B cell (primary cell): ENCODE results near the gene CLEC2L. TPM values are rescaled to one million over a fixed set of nuclear protein-coding genes. Genes with fewer than 3 reads are reported as not detected.

ENCODE experiments used
- ATAC-seq: fragments of 200-7000 bp; cut with Tn5 transposase; one replicate; pipeline ENCODE4 v1.10.0; 2021; ENCODE audit warnings: low read depth, mild to moderate bottlenecking, moderate number of reproducible peaks, moderate library complexity
- CTCF ChIA-PET: fragments of 350-600 bp; sonication (Branson Sonifier 250); formaldehyde crosslinking; loops from one replicate; lab custom pipeline; 2021; ENCODE audit warnings: antibody characterized with exemption, inconsistent platforms; lab: Charles Lee
- POLR2A ChIA-PET: fragments of 350-600 bp; sonication (Branson Sonifier 250); formaldehyde crosslinking; loops from one replicate; lab custom pipeline; 2021; ENCODE audit warnings: antibody characterized with exemption; lab: Charles Lee
- DNase-seq: peaks from one replicate; pipeline ENCODE4 v3.0.0; 2013
- H2AFZ ChIP-seq: 2 replicates; pipeline ENCODE4 v1.6.1; 2012; ENCODE audit warnings: mild to moderate bottlenecking, low read depth, low read length; ENCODE audit not compliant: insufficient read depth, poor library complexity, severe bottlenecking
- H3K27ac ChIP-seq, 2 donors: 1 replicate in 1 of 2; 2 replicates in 1 of 2; pipeline ENCODE4 v1.5.1; 2012 to 2013; ENCODE audit warnings: low read length in 2 of 2, mild to moderate bottlenecking in 2 of 2, moderate library complexity in 1 of 2
- H3K27me3 ChIP-seq, 4 experiments: fragments of 200-600 bp in 1 of 4; sonication (generic) in 1 of 4; replicated peaks in 1 of 4; 1 replicate in 2 of 4; 2 replicates in 2 of 4; pipeline versions ENCODE4 v1.6.1 to v1.7.0; 2013 to 2016; ENCODE audit warnings: low read length in 3 of 4, mild to moderate bottlenecking in 2 of 4, mixed read lengths in 1 of 4, moderate library complexity in 1 of 4; ENCODE audit not compliant: insufficient read depth in 4 of 4, control insufficient read depth in 3 of 4; ENCODE audit errors: control extremely low read depth in 1 of 4
- H3K36me3 ChIP-seq, 2 experiments: replicated peaks in 1 of 2; 1 replicate in 1 of 2; 2 replicates in 1 of 2; pipeline versions ENCODE4 v1.6.1 to v1.7.1; 2013; ENCODE audit warnings: low read length in 1 of 2; ENCODE audit not compliant: insufficient read depth in 2 of 2, control insufficient read depth in 1 of 2; ENCODE audit errors: control extremely low read depth in 1 of 2, extremely low read depth in 1 of 2
- H3K4me1 ChIP-seq, 2 donors: fragments of 200-600 bp in 1 of 2; sonication (generic) in 1 of 2; 1 replicate in 1 of 2; 2 replicates in 1 of 2; pipeline versions ENCODE4 v1.5.1 to v1.6.1; 2013 to 2017; ENCODE audit warnings: low read length in 2 of 2; ENCODE audit not compliant: control insufficient read depth in 2 of 2, insufficient read depth in 2 of 2
- H3K4me2 ChIP-seq: replicated peaks from 2 replicates; pipeline ENCODE3; 2012; ENCODE audit warnings: mild to moderate bottlenecking, low read depth, low read length; ENCODE audit not compliant: poor library complexity, severe bottlenecking
- H3K4me3 ChIP-seq, 5 experiments: fragments of 200-600 bp in 1 of 5; sonication (generic) in 1 of 5; 1 replicate in 3 of 5; 2 replicates in 2 of 5; pipeline versions ENCODE4 v1.5.1 to v1.7.0; 2011 to 2016; ENCODE audit warnings: low read length in 4 of 5, mild to moderate bottlenecking in 4 of 5, low read depth in 2 of 5, control low read depth in 1 of 5, moderate library complexity in 1 of 5; ENCODE audit not compliant: insufficient read depth in 1 of 5; ENCODE audit errors: control extremely low read depth in 1 of 5, extremely low read depth in 1 of 5
- H3K79me2 ChIP-seq: fragments of 200-600 bp; sonication (generic); one replicate; pipeline ENCODE4 v1.6.0; 2016; ENCODE audit warnings: low read length; ENCODE audit not compliant: control insufficient read depth, insufficient read depth
- H3K9ac ChIP-seq: fragments of 200-600 bp; sonication (generic); 2 replicates; pipeline ENCODE4 v1.6.1; 2017; ENCODE audit warnings: mild to moderate bottlenecking, low read length, moderate library complexity
- H3K9me3 ChIP-seq, 3 donors: one replicate each; pipeline versions ENCODE4 v1.6.1 to v1.7.1; 2013; ENCODE audit warnings: low read length in 2 of 3; ENCODE audit not compliant: control insufficient read depth in 2 of 3, insufficient read depth in 1 of 3; ENCODE audit errors: control extremely low read depth in 1 of 3
- H4K20me1 ChIP-seq: 2 replicates; pipeline ENCODE4 v1.6.0; 2012; ENCODE audit warnings: mild to moderate bottlenecking, low read length; ENCODE audit not compliant: insufficient read depth, control insufficient read depth, poor library complexity, severe bottlenecking
- H3K27ac Mint-ChIP-seq: one replicate; pipeline ENCODE4 v1.8.0; 2021; ENCODE audit warnings: mixed read lengths
- H3K27me3 Mint-ChIP-seq: one replicate; pipeline ENCODE4 v1.8.0; 2021; ENCODE audit warnings: mixed read lengths
- H3K4me1 Mint-ChIP-seq: one replicate; pipeline ENCODE4 v1.8.0; 2021; ENCODE audit warnings: mixed read lengths
- H3K4me3 Mint-ChIP-seq: one replicate; pipeline ENCODE4 v1.8.0; 2021; ENCODE audit warnings: mixed read lengths
- H3K9me3 Mint-ChIP-seq: one replicate; pipeline ENCODE4 v1.8.0; 2022; ENCODE audit warnings: mixed read lengths; ENCODE audit not compliant: insufficient read depth
- CTCF ChIP-seq: fragments of 200-600 bp; IDR thresholded peaks from one replicate; pipeline ENCODE4 v1.8.0; 2022; ENCODE audit warnings: antibody characterized with exemption, mild to moderate bottlenecking
- EZH2 ChIP-seq: IDR thresholded peaks from 2 replicates; pipeline ENCODE4 v1.6.1; 2012; ENCODE audit warnings: borderline replicate concordance, low read depth, mild to moderate bottlenecking, moderate library complexity, low read length; ENCODE audit not compliant: insufficient read depth, poor library complexity, severe bottlenecking
- WGBS: methylation state at CpG from one replicate; pipeline ENCODE4 v1.1.5; 2013; ENCODE audit warnings: missing lambda C conversion rate; ENCODE audit not compliant: insufficient coverage; 5-methylcytosine and 5-hydroxymethylcytosine counted together
- intact Hi-C: fragments of 100-400 bp; cut with micrococcal nuclease; formaldehyde crosslinking; loops from one replicate; pipeline ENCODE4 v1.10.0; 2022
- polyA plus RNA-seq: library from polyadenylated mRNA; depleted of rRNA; stranded (reverse); fragments of >200 nt; gene quantifications from 2 replicates; pipeline ENCODE4 v1.2.3, GENCODE V29; 2012
- total RNA-seq, 2 donors: library from RNA; stranded (reverse); fragments of 120-200 nt in 1 of 2; gene quantifications; 1 replicate in 1 of 2; 2 replicates in 1 of 2; pipeline versions ENCODE4 v1.2.3 to v1.2.4, GENCODE V29; 2013 to 2022

CLEC2L gene
- total and polyA plus RNA-seq, 2 donors (not counting 1 experiment from before 2014, with no cell fraction given): not detected

GRCh38 chr7:139571190-139571589, 47.7 kb downstream of the CLEC2L start:
- intact Hi-C loops: no loop called here
- TF ChIP-seq CTCF (no peak), EZH2 (no peak)
- Mint-ChIP-seq H3K4me3 (no peak overlapping the region), H3K27me3 (no peaks in the 10 kb centered on the region), H3K27ac (no peak overlapping the region), H3K9me3 (no peaks in the 10 kb centered on the region), H3K4me1 (no peaks in the 10 kb centered on the region)
- ATAC-seq (no peak), DNase-seq (no peak)
- no peak overlapping the region for H3K4me2 ChIP-seq
- no peak overlapping the region for H3K9ac ChIP-seq
- POLR2A ChIA-PET: no interaction called here
- 96% methylated on average over 9 of the region's 20 CpGs for WGBS
- no peaks in the 10 kb centered on the region for H4K20me1 ChIP-seq
- H3K27me3 ChIP-seq: no peaks in the 10 kb centered on the region
- no peak overlapping the region for H2AFZ ChIP-seq
- CTCF ChIA-PET: interaction anchor here (0.6 kb wide), 1 partner anchor 30 kb away, joined by 3 read pairs; no protein-coding TSS in a partner anchor
- H3K36me3 ChIP-seq: peaks cover 0 to 11% of the 10 kb centered on the region in 2 experiments
- H3K4me3 ChIP-seq: no peak overlapping the region
- no peaks in the 10 kb centered on the region for H3K79me2 ChIP-seq
- no peaks in the 10 kb centered on the region for H3K4me1 ChIP-seq
- no peaks in the 10 kb centered on the region for H3K9me3 ChIP-seq
- H3K27ac ChIP-seq: no peak overlapping the region

DNA sequence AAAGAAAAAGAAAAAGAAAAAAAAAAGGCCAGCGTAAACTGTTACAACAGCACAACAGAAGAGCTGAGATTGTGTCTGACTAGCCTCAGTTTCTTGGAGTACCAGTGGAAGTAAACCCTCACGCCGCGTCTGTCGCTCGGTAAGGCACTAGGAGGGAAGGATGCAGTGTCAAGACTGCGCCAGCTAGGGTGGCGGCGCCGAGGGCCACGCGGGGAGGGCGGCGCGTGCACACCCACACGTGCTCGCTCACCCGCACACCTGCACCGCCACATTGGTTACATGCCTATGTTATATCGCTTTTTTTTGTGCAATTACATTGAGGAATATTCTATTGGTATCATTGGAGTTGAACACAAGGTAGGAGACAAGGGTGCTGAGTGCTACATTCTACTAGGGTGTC, 48.2 kb downstream of the CLEC2L start:
- H3K36me3 ChIP-seq: peaks cover 0 to 14% of the 10 kb centered on the region in 2 experiments
- TF ChIP-seq CTCF (no peak), EZH2 (no peak)
- Mint-ChIP-seq H3K4me1 (no peaks in the 10 kb centered on the region), H3K27ac (no peak overlapping the region), H3K4me3 (no peak overlapping the region), H3K9me3 (no peaks in the 10 kb centered on the region), H3K27me3 (no peaks in the 10 kb centered on the region)
- no peak for ATAC-seq
- no peaks in the 10 kb centered on the region for H3K4me1 ChIP-seq
- CTCF ChIA-PET: interaction anchor here (0.5 to 0.6 kb wide), 2 partner anchors 30 to 49 kb away, joined by 3 read pairs; no protein-coding TSS in a partner anchor
- H3K79me2 ChIP-seq: no peaks in the 10 kb centered on the region
- H4K20me1 ChIP-seq: no peaks in the 10 kb centered on the region
- H3K9ac ChIP-seq: no peak overlapping the region
- H3K9me3 ChIP-seq: no peaks in the 10 kb centered on the region
- H3K4me2 ChIP-seq: no peak overlapping the region
- no peak for DNase-seq
- H3K27ac ChIP-seq: no peak overlapping the region
- intact Hi-C loops: no loop called here
- over 99% methylated on average over 18 of the region's 20 CpGs for WGBS
- H3K27me3 ChIP-seq: no peaks in the 10 kb centered on the region
- H3K4me3 ChIP-seq: no peak overlapping the region
- no peak overlapping the region for H2AFZ ChIP-seq
- POLR2A ChIA-PET: no interaction called here
